ENCODE results near the gene KRTAP1-5.
"Not testable (repeated sequence)": the region's sequence is repeated elsewhere in the genome, so short reads cannot be mapped to it uniquely, and the experiment has no call there.

The KRTAP1-5 gene

DNA sequence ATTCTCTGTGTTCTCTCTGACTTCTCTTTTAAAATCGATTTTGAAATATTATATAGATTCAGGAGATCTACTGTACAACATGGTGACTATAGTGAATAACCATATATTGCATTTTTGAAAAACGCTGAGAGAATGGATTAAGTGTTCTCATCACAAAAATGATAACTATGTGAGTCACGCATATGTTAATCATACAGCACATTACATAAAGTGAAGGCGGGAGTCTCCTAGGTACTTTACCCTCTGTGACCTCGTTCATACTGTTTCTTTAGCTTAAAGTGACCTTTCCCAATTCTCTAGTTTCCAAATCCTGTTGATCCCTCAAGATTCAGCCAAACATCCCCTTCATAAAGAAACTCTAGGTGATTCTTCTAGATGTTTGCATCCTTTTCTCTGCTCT, 24.2 kb downstream of the KRTAP1-5 start:
- DNase-seq: no peak

DNA sequence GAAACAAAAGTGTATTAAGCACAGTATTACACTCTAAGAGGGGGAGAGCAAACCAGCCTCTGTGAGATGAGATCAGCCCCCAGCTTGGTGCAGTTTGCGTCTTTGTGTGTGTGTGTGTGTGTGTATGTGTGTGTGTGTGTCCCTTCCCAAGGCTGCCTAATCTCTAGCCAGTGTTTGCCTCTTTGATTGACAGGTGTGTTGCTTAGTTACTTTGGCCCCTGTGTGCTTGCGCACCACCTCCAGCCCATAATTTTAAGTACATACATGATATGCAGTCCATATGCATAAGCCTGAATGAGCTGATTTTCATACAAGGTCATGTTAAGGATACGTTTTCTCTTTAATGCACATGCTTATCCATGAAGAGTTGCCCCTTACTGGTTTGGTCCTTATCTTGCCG, 25.2 kb downstream of the KRTAP1-5 start:
- no peak for DNase-seq

DNA sequence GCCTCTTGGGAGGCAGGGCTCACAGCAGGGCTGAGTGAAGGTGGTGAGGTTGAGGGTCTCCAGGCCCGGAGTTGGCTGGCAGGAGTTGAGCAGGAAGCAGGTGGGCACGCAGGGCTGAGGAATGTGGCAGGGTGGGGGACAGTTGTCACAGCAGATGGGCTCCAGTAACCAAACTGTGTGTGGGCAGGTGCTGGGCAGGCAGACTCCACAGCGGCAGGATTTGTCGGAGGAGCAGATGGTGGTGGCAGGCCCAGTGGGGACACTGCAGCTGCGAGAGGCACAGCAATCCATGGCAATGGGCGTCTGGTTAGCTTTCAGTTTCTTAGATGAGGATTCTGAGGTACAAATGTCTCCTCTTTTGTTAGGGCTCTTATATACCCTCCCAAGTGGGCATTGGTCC, 27.4 kb downstream of the KRTAP1-5 start, which contains the start of gene KRTAP3-2:
Gene KRTAP3-2 (minus strand): TSS at position 344 of the 400 bp plus-strand sequence. CDS start 53 bp downstream, at position 291.
- not testable (repeated sequence) for DNase-seq

DNA sequence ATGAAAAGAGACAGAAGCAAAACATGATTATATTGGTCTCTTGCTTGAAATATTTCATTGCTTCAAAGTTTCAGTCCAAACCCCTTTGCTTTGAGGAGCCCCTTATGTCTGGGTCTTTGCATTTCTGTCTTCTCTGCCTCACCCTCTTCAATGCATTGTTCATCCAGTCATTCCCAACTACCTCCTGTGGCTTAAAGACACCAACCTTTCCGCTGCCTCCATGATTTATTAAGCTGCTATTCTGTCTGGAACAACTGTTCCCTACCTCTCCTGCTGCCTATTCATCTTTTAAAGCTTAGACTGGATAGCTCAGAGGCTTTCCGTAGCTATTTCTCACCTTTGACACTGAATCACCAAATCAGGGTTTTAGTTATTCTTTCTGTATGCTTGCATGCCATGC, 29.6 kb downstream of the KRTAP1-5 start:
- DNase-seq: no peak

DNA sequence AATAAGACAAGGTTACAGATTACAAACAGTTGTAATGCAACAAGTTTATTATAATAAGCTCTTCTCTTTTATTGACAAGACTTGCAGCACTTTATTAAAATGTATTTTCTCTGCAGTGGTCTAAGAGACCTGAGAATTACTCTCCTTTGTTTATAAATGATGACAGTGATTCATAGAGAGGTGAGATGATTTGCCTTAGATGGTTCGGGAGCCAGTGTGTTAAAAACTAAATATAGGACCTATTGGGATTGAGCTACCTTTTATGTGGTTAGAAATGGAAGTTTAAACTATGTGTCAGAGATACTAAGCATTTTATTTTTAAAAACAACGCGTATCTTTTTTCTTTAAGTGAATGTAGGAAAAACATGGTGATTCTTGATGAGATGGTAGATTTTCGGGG, 30.2 kb downstream of the KRTAP1-5 start:
- no peak for DNase-seq

DNA sequence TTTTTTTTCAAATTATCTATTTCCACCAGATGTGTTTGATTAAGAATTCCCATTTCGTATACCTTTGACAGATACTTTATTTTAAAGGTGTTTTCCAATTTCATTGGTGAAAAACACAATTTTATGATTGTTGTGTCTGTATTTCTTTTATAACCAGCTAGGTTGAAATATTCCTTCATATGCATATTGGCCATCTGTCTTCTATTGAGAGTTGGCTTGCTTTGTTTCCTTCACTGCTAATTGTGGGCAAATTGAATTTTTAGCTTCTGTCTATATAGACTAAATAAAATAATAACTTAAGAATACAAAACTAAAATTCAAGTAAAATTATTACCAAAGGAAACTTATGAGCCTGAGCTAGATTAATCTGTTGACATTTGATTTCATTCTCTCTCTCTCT, 31.9 kb downstream of the KRTAP1-5 start:
- no peak for DNase-seq

DNA sequence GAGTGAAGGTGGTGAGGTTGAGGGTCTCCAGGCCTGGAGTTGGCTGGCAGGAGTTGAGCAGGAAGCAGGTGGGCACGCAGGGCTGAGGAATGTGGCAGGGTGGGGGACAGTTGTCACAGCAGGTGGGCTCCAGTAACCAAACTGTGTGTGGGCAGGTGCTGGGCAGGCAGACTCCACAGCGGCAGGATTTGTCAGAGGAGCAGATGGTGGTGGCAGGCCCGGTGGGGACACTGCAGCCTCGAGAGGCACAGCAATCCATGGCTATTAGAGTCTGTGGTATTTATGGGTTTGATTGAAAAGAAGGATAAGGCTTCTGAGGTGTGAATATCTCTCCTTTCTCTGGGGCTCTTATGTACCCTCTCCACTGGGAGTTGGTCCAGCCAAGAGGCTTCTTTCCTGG, 33.2 kb downstream of the KRTAP1-5 start, which contains the start of gene KRTAP3-3:
Gene KRTAP3-3 (minus strand): TSS at position 326 of the 400 bp plus-strand sequence. CDS start 67 bp downstream, at position 259.
- DNase-seq: peak in 2 of 3 experiments; percentile 56 to 81

DNA sequence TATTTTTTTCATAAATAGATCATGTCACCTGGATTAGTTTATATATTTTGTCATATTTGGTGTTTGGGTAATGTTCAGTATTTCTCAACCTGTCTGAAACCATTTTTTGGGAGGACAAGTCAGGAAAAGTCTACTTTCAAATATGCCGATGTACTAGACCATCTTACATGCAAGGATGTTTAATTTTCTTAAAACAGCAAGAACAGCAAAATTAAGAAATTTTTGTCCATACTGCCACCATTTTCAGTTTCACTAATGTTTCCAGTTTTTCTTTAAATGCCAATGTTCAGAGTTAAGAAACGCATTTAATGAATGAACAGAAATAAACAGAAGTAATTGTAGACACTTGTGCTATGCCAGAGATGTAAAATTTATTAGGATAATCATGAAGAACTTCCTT, 33.9 kb downstream of the KRTAP1-5 start:
- no peak for DNase-seq

DNA sequence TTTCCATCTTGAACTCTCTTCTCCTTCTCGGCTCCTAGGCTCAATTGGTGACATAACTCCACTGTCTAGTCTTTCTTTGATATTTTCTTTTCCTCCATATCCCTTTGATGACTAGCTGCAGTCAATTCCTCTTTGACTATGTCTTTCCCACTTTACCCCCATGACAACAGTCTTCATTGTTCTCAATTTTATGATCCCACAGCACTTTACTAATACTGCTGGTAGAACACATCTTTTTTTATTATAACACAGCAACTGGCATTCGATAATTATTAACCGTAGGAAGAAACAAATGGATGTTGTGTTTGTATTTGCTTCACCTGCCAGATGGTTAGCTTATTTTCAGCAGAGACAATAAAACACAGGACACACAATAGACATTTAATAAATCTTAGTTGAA, 34.3 kb downstream of the KRTAP1-5 start:
- DNase-seq: peak in 1 of 3 experiments; percentile 48

DNA sequence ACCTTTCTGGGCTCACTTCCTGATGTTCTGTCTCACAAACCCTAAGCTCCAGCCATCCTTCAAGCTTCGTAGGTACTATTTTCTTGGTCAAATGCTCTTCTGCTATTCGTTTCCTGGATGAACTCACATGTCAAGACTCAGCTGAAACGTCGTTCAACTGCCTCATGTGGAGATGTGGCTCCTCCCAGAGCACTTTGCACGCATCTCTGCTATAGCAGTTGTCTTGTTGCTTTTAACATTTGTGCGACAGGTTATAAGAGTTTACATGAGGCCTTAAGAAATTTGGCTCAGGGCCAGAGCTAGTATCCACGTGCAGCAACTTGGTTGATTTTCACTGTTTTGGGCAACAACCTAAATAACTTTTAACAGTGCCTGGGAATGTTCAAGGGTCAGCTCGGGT, 40.1 kb downstream of the KRTAP1-5 start:
- DNase-seq: no peak

DNA sequence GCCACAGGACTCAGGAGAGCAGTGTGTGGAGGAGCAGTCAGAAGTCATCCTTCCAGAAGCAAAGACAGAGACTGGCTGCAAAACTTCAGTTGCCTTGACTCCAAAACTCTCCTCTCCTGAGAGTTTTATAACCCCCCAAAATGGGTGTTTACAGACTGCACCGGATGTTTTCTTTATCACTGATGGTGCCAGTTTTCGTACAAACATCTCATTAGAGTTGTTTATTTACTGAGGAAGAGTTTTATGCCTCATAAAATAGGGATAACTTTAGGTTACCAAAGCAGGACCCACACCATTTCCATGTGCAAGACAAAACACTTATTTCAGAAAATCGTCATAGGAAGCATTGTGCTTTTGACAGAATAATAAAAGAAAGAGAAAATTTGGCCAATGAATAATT, 42.8 kb downstream of the KRTAP1-5 start, which contains the start of gene KRT40:
Gene KRT40 (minus strand): TSS at position 101 of the 400 bp plus-strand sequence. CDS start 53 bp downstream, at position 48.
- peak in 1 of 3 experiments; percentile 12 for DNase-seq

DNA sequence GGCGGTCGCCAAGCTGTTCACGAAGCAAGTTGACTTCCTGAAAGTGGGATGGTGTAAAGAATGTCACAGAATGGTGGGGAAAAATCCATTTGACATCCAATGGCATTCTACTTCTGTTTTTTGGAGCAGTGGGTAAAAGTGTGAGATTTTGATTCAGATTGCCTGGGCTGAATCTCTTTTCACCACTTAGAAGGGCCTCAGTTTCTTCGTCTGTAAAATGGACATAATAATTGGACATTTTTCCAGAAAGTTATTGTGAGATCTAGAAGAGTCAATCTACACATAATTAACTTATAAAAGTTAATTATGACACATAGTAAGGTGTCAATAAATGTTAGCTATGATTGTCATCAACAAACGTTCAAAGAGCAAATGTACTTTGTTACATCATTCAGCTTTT, 45.9 kb downstream of the KRTAP1-5 start:
- no peak for DNase-seq

DNA sequence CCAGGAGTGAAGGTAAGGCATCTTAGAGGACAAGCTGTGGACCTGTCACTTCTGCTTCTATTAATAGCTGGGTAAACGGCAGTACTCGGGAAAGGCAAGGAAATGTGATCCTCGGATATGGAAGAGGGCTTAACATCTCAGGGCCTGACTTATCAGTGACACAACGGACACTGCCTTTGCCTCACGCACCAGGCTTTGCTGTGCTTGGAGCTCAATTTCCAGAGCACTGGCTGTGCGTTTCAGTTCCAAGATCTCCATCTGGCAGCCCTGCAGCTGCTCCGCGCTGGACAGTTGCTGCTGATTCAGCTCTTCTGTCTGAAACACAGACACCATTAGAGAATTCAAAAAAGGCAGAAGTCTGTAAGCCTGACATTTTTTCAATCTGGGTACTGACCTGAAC, 46.4 kb downstream of the KRTAP1-5 start:
- peak; percentile 32 to 56 (median 50) for DNase-seq

DNA sequence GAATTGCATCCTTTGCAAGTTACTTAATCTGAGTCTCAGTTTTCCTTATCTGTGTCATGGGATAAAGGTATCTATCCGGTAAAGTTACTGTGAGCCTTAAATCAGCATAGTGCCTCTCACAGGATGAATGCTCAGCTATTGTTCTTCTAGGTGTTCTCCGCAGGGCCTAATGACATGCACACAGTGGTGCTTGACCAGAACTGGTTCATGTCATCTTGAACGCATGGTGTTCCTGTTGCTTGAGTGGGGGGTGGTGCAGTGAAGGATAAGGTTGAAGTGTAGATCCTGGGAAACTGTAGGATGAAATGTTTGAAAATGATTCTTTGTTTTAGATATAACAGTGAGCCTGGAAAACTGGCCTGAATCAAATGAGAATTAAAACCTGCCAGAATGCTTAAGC, 46.9 kb downstream of the KRTAP1-5 start:
- peak in 1 of 3 experiments; percentile 33 for DNase-seq

DNA sequence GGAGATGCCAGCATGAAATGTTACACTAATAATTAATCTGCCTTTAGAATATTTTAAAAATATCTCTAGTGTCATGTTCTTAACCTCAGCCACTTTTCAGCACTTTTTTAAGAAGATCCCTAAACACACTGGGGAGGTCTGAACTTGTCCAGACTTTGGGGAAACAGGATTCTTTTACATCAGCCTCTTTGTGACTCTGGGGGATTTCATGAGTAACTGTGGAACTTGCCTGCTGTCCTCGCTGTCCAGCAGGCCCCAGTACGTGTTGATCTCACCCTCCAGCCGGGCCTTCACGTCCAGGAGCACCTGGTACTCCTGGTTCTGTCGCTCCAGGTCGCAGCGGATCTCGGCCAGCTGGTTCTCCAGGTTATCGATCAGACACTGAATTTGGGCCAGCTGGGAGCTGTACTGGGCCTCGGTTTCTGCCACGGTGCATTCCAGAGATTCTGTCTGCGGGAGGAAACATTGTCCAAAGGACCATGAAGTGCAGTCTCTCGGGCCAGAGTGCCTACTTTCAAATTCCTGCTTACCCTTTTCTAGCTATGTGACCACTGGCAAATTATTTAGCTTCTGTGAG, 48.3 kb downstream of the KRTAP1-5 start:
- no peak for DNase-seq
